Stimulated activated CD8-positive, alpha-beta memory T cell treated with anti-CD3 and anti-CD28 coated beads, Interleukin-4, amount 100 ng/mL, for 4 hours (primary cell): Measurements from ENCODE around the gene TEX13A.
"Not testable (repeated sequence)": the region's sequence is repeated elsewhere in the genome, so short reads cannot be mapped to it uniquely, and the experiment has no call there.

Experiments used
- DNase-seq, 2 donors: peaks; one replicate each; pipeline ENCODE4 v3.0.0-alpha.2; 2020; ENCODE audit warnings: low read depth in 2 of 2, low spot score in 1 of 2

TEX13A gene, protein sequence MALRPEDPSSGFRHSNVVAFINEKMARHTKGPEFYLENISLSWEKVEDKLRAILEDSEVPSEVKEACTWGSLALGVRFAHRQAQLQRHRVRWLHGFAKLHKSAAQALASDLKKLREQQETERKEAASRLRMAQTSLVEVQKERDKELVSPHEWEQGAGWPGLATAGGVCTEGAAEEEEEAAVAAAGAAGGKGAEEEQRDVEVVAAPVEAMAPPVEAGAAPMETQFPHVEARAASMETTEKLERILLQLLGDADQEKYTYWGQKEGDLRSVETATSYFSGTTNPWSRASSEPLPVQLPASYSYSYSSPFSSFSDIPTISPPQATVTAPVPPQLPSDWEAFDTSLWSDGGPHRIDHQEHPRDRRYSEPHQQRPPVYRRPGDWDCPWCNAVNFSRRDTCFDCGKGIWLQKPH

DNA sequence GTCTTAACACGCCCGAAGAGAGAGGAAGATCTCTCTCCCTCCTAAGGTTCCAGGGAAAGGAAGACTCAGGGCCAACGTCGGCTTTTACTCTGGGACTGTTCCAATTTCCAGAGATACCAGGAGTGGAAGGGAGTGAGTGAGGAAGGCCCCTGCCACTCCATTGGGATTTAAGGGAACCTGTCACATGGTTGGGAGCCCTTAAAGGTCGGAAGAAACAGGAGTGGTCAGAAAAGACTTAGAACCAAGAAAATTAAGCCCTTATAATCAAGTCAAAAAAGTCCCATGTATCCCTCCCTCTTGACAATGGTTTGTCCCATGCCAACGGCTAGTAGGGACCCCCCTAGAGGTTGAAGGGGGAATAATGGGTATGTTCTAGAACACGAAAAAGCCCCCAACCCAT is at the start of gene TEX13A:
TSS of gene TEX13A (minus strand) at position 59 of the 400 bp plus-strand sequence. CDS start 297 bp downstream, outside the sequence.
- DNase-seq, result no peak

DNA sequence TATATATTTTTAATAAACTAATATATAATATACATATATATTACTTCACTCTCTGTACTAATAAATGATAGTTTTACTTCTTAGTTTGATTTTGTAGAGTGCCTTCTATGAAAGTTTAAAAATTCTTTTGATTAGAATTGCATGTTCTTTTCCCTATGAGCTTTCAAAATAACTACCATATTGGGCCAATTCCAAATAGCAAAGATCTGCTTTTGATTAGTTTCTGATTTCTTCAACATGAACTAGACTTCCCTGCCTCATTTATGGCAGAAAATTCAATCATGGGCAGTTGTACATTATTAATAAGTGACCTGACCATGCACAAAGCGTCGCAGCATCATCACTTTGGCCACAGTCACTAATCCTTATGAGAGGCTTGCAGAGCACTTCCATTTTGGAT is 48.9 kb upstream of the TEX13A start:
- DNase-seq, result no peak

DNA sequence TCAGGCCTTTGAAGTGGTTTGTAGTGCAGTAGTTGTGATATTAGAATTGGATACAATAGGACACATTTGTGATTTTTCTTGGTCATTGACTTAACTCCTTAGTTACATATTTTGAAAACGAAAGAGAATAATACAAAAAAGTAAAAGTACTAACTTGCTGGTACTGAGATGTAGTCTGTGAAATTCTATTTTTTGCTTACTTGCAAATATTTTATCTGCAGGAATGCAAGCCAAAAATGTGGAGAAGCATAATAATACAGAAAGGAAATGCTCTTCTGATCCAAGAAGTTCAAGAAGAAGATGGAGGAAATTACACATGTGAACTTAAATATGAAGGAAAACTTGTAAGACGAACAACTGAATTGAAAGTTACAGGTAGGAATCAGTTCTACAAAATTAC is 46.7 kb upstream of the TEX13A start:
- DNase-seq, result no peak

DNA sequence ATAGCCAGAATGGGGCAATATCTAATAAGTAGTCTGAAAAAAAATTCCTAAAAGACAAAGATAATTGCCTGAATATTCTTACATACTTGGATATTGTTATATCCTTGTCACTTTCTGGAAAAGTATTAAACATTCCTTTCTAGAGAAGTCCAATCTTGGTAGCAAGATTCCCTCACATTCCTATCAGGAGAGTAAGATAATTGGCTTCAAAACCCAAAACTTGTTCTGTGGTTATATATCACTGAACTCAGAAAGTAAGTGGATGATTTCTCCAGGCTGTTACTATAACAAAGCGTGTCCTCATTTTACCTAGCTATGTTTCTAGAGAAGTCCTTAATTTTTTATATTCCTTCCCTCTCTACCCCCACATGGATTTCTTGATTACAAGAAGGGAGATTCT is 46.0 kb upstream of the TEX13A start:
- DNase-seq, result no peak

DNA sequence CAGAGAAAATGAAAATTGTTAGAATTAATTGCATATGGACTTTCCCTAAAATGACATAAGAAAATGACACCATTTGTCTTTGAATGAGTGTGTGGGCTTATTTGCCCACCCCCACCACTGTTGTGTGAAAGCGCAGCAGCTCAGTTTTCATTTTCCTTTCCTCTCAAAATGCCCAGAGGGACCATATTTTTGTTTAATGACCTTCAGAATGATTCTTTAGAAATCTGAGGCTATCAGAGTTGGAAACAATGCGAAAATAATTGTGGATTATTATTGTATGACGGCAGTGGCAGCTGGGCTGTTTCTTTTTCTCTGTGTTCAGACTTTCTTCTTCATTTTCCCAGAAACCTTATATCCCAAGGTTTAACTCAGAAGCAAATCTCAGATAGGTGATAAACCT is 44.6 kb upstream of the TEX13A start:
- DNase-seq, result no peak

DNA sequence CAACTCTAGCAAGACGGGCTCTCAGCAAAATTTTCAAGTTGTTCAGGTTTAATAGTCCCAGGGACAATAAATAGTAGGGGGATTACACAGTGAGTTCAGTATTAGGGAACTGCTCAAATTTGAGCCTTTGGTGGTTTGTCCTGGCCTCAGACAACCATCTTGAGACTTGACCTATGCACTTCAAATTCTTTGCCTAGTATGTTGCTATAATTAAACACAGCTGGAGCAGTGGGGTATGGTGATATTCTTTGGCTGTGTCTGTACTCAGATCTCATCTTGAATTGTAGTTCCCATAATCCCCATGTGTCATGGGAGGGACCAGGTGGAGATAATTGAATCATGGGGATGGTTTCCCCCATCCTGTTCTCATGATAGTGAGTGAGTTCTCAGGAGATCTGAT is 43.3 kb upstream of the TEX13A start:
- DNase-seq, result no peak

DNA sequence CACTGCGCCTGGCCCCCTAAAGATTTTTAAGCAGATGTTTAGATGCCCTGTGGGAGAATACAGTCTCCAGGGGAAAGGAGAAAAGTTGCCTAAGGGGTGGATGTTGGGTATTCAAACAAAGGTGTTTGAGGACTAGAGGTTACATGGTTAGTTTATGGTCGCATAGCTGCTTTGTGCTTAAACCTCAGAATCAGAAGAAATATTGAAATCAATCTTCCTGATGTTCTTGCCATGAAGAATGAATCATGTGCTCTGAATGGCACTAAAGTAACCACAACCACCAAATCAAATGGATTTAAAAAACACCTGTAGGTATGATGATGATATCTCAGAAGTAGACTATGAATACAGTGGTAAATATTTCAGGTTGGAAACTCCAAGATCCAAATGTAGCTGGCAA is 42.7 kb upstream of the TEX13A start:
- no peak for DNase-seq

DNA sequence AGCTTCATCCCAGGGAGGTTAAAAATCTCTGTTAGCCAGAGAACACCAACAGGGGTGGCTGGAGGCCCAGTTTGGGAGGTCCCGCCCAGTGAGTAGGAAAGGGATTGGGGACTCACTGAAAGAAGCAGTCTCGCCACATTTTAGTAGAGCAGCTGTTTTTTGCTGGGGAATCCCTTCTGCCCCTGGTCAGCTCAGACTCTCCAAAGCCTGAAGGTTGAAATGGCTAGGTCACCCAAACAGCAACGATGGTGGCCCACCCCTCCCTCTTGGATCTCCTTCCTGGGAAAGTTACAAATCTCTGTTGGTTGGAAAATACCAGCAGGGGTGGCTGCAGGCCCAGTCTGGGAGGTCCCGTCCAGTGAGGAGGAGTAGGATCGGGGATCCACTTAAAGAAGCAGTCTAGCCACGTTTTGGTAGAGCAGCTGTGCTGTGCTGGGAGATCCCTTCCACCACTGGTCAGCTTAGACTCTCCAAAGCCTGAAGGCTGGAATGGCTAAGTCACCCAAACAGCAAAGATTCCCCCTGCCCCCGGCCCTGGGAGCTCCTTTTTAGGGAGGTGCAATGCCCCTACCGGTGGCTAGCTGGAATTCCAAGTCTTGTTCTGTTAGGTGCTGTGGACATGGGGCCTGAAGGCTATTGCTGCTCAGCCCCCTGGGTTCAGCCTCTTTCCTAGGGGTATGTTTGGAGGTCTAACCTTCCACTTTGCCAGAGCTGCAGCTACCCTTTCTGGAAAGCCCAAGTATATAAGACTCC is 40.0 kb upstream of the TEX13A start:
- no peak for DNase-seq

DNA sequence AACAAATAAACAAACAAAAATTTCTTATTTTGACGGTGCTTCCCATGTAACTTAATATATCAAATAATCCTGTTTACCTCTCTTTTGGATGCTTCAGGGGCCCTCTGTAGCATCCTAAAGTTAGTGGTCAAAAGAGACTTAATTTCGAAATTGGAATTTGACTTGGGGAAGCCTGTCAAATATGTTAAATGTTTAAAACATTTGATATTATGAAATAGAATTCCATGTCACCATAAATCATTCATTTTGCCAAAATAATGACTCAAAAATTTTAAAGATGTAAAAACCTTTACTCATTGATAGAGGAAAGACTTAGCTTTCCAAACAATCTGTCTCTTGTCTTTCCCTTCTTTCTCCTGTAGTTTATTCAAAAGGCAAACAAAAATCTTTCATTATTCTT is 20.6 kb upstream of the TEX13A start:
- no peak for DNase-seq

DNA sequence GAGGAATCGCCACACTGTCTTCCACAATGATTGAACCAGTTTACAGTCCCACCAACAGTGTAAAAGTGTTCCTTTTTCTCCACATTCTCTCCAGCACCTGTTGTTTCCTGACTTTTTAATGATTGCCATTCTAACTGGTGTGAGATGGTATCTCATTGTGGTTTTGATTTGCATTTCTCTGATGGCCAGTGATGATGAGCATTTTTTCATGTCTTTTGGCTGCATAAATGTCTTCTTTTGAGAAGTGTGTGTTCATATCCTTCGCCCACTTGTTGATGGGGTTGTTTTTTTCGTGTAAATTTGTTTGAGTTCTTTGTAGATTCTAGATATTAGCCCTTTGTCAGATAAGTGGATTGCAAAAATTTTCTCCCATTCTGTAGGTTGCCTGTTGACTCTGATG is 16.9 kb upstream of the TEX13A start:
- not testable (repeated sequence) for DNase-seq

DNA sequence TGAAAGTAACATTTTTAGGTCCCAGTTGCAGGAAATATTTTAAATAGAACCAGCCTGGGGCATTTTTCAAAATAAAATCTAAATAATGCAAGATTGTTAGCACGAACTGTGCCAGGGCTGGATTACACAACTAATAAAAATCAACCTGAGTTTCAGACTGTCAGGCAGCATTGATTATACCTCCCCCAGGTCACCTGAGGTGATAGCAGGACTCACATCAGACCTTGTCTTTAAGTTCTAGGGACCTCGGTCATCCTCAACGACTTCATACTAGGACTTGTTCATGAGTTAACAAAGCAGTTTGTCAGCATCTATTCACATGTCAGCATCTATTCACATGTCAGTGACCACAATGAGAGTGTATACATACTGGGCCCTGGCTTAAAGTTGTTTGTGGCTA is 8.7 kb upstream of the TEX13A start:
- no peak for DNase-seq

DNA sequence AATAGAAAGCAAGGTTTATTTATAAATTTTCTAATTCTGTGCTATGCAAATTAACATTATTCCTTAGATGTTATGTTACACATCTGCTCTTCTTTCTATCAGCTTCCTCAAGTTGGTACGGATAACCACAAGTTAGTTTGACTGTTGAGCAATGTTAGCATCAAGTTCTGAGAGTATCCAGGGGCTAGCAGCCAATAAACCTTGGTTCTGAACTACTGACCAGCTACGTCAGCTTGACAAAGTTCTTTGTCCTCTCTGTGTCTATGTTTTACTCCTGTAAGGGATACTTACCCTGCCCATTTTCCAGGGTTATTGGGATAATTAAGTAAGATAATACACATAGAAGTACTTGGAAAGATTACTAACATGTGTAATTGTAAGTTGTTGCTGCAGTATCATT is 8.1 kb upstream of the TEX13A start:
- no peak for DNase-seq

DNA sequence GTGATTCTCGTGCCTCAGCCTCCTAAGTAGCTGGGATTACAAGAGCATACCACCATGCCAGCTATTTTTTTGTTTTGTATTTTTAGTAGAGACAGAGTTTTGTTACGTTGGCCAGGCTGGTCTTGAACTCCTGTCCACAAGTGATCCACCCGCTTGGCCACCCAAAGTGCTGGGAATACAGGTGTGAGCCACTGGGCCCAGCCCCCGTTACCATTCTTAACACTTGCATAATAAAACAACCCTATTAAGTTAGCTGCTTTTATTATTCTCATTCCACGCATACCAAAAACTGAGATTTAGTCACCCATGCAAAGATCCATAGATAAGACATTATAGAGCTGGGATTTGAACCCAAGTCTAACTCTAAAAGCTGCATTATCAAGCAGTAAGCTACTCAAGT is 6.0 kb upstream of the TEX13A start:
- no peak for DNase-seq

DNA sequence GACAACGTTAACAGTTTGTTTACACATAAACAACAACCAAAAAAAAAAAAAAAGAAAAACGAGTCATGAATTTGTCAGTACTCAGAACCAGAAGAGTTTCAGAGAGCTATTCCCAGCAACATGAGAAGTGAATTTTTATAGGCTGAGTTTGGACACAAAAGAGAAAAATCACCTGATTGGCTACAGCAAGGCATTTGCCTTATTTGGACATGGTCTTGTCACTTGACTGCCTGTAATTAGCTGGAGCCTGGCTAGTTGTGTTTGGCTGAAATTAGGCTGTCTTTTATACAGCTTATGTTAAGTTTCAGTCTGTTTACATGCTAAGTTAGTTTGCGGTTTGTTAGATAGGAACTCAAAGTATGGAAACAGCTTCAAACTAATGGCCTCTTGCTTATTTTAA is 880 bp upstream of the TEX13A start:
- DNase-seq, result no peak

DNA sequence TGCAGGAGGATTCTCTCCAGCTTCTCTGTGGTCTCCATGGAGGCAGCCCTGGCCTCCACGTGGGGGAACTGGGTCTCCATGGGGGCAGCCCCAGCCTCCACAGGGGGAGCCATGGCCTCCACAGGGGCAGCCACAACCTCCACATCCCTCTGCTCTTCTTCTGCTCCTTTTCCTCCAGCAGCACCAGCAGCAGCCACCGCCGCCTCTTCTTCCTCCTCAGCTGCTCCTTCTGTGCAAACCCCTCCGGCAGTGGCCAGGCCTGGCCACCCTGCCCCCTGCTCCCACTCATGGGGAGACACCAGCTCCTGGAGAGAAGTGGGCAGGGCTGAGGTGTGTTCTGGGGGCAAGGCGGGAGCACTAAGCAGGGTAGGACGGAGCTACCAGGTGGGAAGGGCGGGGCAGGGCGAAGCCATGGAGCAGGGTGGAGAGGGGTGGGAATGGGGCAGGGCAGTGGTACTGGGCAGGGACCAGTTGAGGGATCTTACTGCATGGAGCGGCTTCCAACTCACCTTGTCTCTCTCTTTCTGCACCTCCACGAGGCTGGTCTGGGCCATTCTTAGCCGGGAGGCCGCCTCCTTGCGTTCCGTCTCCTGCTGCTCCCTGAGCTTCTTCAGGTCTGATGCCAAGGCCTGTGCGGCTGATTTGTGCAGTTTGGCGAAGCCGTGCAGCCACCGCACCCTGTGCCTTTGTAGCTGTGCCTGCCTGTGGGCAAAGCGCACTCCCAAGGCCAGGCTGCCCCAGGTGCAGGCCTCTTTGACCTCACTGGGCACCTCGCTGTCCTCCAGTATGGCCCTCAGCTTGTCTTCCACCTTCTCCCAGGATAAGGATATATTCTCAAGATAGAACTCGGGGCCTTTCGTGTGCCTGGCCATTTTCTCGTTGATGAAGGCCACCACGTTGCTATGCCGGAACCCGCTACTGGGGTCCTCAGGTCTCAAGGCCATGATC is 766 bp downstream of the TEX13A start:
- DNase-seq, result no peak

DNA sequence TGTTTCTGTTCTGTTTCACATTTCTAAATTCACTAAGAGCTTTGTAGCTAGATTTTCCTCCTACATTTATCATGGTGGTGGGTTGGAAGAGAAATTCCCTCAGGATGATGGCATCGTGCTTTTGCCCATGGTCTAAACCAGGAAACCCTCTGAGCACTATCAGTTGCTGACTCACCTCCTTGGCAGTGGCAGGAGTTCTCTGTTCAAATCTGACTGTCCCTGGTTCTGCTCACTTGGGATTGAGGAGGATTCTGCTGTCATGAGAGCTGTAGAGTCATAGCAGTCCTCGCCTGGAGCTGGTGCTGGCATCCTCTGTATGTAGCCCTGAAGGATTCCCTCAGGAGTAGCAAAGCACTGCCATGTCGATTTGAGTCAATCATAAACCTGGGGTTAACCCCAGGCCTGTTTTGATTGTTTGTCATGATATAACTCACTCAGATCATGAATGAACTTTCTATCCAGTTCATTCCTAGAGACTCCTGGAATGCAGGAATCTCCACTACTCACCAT is 9.4 kb downstream of the TEX13A start:
- DNase-seq, result no peak

DNA sequence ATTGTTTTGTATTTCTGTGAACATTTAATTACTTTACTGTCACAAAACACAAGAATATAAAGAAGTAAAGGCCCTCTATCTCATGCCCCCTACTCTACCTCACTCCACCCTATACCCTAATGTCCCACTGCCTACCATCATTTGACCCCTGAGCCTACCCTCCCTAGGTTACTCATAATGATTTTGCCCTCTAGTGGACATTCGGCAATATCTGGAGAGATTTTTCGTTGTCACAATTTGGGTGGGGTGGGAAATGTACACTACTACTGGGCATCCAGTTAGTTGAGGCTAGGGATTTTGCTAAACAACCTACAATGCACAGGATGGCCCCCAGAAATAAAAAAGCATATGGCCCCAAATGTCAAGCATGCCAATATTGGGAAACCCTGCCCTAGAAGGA is 10.2 kb downstream of the TEX13A start:
- DNase-seq, result no peak

DNA sequence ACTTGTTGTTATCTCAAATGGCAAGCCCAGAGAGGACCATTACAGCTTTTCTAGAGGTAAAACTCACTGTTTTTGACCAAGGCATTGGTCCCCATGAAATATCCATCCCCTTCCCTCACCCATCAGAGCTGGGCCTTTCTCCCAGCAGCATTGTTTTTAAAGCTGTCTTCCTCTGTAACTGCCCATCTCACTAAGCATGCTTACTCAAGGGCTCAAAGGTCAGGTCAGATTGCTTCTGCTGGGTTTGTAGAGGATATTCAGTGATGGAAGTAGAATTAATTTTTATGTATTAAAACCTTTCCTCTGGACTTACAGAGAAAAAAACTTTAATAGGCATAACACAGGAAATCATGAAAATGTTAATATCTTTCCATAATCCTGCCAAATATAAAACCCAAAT is 11.1 kb downstream of the TEX13A start:
- DNase-seq, result no peak

DNA sequence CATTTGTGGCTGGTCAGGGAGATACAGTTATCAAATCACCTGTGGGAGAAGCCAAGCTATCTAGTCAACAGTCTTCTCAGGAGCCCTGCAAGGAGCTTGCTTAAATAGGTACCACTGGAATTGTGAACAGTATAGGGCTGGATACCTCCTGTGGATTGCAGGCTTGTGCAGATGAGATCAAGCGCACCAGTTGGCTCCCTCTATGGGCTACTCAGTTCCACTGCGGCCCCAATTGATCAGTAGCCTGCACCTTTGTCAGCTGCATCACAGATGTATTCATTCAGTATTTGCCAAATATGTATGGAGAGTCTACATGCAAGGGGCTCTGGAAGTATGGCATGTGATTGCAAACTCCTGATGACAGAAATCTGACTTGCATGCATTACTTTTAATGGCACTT is 28.6 kb downstream of the TEX13A start:
- DNase-seq, result no peak

DNA sequence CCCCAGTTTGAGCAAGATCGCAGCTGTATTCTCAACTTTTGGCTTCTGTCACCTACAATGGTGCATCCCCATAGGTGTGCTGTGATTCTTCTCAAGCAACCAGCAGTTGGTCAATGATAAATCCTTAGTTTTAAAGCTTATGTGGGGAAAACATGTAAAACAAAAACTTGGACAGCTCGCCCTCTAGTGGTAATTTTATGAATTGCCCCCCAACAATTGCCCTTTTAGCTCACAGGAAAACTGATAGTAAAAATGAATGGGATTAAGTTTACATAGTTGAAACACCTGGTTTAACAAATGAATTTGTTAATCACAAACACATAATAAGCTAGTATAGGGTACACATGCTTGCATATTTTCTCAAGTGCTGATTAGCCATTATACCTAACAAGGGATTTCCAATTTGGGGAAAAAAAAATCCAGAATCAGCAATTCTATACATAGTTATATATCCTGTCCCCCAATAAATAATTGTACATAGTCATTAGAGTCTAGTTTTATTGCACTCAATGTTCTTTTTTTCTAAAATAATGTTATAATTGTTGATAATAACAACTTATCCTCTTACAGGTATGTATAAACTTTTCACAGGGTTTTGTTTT is 30.1 kb downstream of the TEX13A start:
- DNase-seq, result no peak

DNA sequence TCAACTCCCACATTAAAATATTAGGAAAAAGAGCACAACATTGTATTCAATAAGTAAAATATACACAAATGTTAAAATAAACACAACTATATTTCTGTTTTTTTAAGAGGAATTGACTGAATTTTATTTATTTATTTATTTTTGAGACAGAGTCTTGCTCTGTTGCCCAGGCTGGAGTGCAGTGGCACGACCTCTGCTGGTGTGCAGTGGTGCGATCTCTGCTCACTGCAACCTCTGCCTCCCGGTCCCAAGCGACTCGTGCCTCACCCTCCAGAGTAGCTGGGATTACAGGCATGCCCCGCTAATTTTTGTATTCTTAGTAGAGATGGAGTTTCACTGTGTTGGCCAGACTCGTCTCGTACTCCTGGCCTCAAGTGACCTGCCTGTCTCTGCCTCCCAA is 31.4 kb downstream of the TEX13A start:
- no peak for DNase-seq
